Activated CD8-positive, alpha-beta memory T cell treated with anti-CD3 and anti-CD28 coated beads, Interleukin-2, amount 10 ng/mL, durations not matched to agents 7 days and 5 days (primary cell): Measurements from ENCODE around the gene RYK. TPM values are rescaled to one million over a fixed set of nuclear protein-coding genes. Genes with fewer than 3 reads are reported as not detected.

Source experiments
- ATAC-seq: fragments of 150-1000 bp; cut with Tn5 transposase; one replicate; pipeline ENCODE4 v1.10.0; 2021; ENCODE audit warnings: moderate library complexity
- CTCF ChIA-PET: fragments of 350-600 bp; sonication (Branson Sonifier 250); formaldehyde crosslinking; loops from one replicate; lab custom pipeline; 2021; ENCODE audit warnings: antibody characterized with exemption; lab: Charles Lee
- DNase-seq: peaks from one replicate; pipeline ENCODE4 v3.0.0-alpha.2; 2020
- H3K27ac Mint-ChIP-seq: one replicate; pipeline ENCODE4 v1.8.0; 2021; ENCODE audit warnings: mild to moderate bottlenecking, mixed read lengths
- H3K27me3 Mint-ChIP-seq: one replicate; pipeline ENCODE4 v1.8.0; 2021; ENCODE audit warnings: mixed read lengths
- H3K36me3 Mint-ChIP-seq: one replicate; pipeline ENCODE4 v1.8.0; 2021; ENCODE audit warnings: mild to moderate bottlenecking, mixed read lengths
- H3K4me1 Mint-ChIP-seq: one replicate; pipeline ENCODE4 v1.8.0; 2021; ENCODE audit warnings: mixed read lengths
- H3K4me3 Mint-ChIP-seq: one replicate; pipeline ENCODE4 v1.8.0; 2021; ENCODE audit warnings: mild to moderate bottlenecking, moderate library complexity, mixed read lengths
- H3K9me3 Mint-ChIP-seq: one replicate; pipeline ENCODE4 v1.8.0; 2022; ENCODE audit warnings: low read depth, mixed read lengths
- total RNA-seq, 2 experiments: library from RNA; stranded (reverse); gene quantifications; one replicate each; pipeline ENCODE4 v1.2.3, GENCODE V29; 2021

The RYK gene
- total RNA-seq, 2 experiments from 2014 or later = 7.7 to 8.6 TPM

GRCh38 chr3:134149286-134149685 is 101.4 kb downstream of the RYK start:
- Mint-ChIP-seq H3K27me3 (no peaks in the 10 kb centered on the region), H3K4me1 (no peaks in the 10 kb centered on the region), H3K27ac (no peak overlapping the region), H3K9me3 (no peaks in the 10 kb centered on the region), H3K4me3 (no peak overlapping the region), H3K36me3 (no peaks in the 10 kb centered on the region)
- CTCF ChIA-PET = no interaction called here
- ATAC-seq = no peak
- no peak for DNase-seq

GRCh38 chr3:134148534-134148933 is 102.1 kb downstream of the RYK start:
- no peak overlapping the region for H3K4me3 Mint-ChIP-seq
- CTCF ChIA-PET = no interaction called here
- ATAC-seq (no peak), DNase-seq (no peak)
- H3K27ac Mint-ChIP-seq = no peak overlapping the region
- H3K36me3 Mint-ChIP-seq = no peaks in the 10 kb centered on the region
- H3K4me1 Mint-ChIP-seq = no peaks in the 10 kb centered on the region
- H3K9me3 Mint-ChIP-seq = no peaks in the 10 kb centered on the region
- no peaks in the 10 kb centered on the region for H3K27me3 Mint-ChIP-seq

DNA sequence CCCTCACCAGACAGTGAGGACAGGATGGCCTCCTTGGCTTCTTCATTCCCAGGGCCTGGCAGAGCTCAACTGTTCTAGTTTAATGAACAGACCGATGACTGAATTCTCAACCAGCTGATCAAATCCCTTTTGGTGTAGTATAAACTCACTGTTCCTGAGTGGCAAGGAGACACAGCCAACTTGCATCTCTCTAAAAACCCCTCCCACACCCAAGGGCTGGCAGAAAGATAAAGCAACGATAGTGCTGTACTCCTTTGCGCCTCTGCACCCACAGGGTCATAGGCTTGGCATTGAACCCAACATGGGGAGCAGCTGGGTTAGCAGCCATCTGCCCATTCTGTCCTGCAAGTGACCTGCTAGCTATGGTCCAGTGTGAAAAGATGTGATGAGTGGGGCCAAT is 103.2 kb downstream of the RYK start:
- Mint-ChIP-seq H3K9me3 (no peaks in the 10 kb centered on the region), H3K27ac (no peak overlapping the region), H3K27me3 (no peaks in the 10 kb centered on the region), H3K4me3 (no peak overlapping the region), H3K4me1 (no peaks in the 10 kb centered on the region), H3K36me3 (no peaks in the 10 kb centered on the region)
- no peak for DNase-seq
- CTCF ChIA-PET = no interaction called here
- ATAC-seq = no peak

- Mint-ChIP-seq H3K27me3 (no peaks in the 10 kb centered on the region), H3K36me3 (no peaks in the 10 kb centered on the region), H3K27ac (no peak overlapping the region), H3K4me1 (no peaks in the 10 kb centered on the region), H3K4me3 (no peak overlapping the region), H3K9me3 (peaks cover 3% of the 10 kb centered on the region)
- CTCF ChIA-PET = no interaction called here
- no peak for DNase-seq
- ATAC-seq = no peak
These were observed 104.0 kb downstream of the RYK start for GRCh38 chr3:134146666-134147065.

- H3K27me3 Mint-ChIP-seq = no peaks in the 10 kb centered on the region
- no peak overlapping the region for H3K4me3 Mint-ChIP-seq
- H3K36me3 Mint-ChIP-seq = no peaks in the 10 kb centered on the region
- no peak for ATAC-seq
- H3K9me3 Mint-ChIP-seq = peaks cover 3% of the 10 kb centered on the region
- no peak for DNase-seq
- CTCF ChIA-PET = no interaction called here
- H3K4me1 Mint-ChIP-seq = no peaks in the 10 kb centered on the region
- no peak overlapping the region for H3K27ac Mint-ChIP-seq
These were observed 105.5 kb downstream of the RYK start for GRCh38 chr3:134145183-134145582.

DNA sequence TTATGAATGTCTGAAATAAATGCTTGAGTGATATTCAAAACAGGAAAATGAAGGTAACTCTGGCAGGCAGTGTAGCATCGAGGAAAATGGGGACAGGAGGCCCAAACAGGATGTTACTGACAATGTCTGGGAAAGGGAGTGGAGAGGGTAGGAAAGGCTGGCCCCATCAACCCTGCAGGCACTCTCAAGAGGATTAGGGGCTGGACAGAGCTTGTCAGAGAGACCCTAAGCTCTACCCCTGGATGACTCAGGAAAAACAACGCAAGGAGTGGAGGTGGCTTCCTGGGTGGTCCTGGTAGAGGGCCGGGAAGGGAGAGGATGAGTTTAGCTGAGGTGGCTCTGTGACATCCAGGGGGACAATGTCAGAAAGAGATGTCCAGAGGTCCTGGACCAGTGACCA is 106.0 kb downstream of the RYK start:
- no peaks in the 10 kb centered on the region for H3K27me3 Mint-ChIP-seq
- peaks cover 3% of the 10 kb centered on the region for H3K9me3 Mint-ChIP-seq
- H3K36me3 Mint-ChIP-seq = no peaks in the 10 kb centered on the region
- DNase-seq (no peak), ATAC-seq (no peak)
- no peak overlapping the region for H3K27ac Mint-ChIP-seq
- H3K4me1 Mint-ChIP-seq = no peaks in the 10 kb centered on the region
- CTCF ChIA-PET = no interaction called here
- H3K4me3 Mint-ChIP-seq = no peak overlapping the region

DNA sequence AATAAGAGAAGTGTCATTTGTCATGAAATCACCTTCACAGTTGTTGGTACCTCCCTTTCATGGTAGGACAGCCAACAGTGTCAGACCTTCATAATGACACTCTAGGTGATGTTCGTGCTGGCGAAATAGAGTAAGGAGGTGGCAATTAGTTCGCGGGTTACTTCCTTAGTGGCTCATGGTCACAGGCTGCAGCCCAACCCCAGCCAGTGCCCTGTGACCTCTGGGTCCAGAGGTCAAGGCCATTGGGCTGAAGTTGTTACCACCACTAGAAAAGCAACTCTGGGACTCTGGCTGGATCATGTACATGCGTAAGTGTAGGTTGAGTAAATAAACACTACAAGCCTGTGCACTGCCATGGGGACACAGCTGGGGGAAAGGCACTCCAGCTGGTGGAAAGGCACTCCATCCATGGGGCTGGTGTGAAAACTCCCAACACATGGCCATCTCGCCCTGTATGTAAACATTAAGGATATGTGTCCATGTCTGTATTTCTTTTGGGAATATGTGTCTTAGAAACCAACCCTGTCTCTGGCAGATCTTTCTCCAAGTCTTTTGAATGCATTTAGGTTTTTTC is 106.7 kb downstream of the RYK start:
- ATAC-seq (no peak), DNase-seq (no peak)
- H3K27ac Mint-ChIP-seq = no peak overlapping the region
- CTCF ChIA-PET = no interaction called here
- H3K4me1 Mint-ChIP-seq = no peaks in the 10 kb centered on the region
- no peaks in the 10 kb centered on the region for H3K27me3 Mint-ChIP-seq
- H3K4me3 Mint-ChIP-seq = no peak overlapping the region
- H3K36me3 Mint-ChIP-seq = peaks cover 1% of the 10 kb centered on the region
- H3K9me3 Mint-ChIP-seq = peaks cover 5% of the 10 kb centered on the region

- Mint-ChIP-seq H3K4me1 (no peaks in the 10 kb centered on the region), H3K36me3 (peaks cover 1% of the 10 kb centered on the region), H3K9me3 (peaks cover 5% of the 10 kb centered on the region), H3K27ac (no peak overlapping the region), H3K4me3 (no peak overlapping the region), H3K27me3 (no peaks in the 10 kb centered on the region)
- DNase-seq (no peak), ATAC-seq (no peak)
- CTCF ChIA-PET = no interaction called here
These were observed 114.1 kb downstream of the RYK start for GRCh38 chr3:134136604-134137003.

- peaks cover 1% of the 10 kb centered on the region for H3K36me3 Mint-ChIP-seq
- H3K27ac Mint-ChIP-seq = no peak overlapping the region
- H3K4me3 Mint-ChIP-seq = no peak overlapping the region
- H3K4me1 Mint-ChIP-seq = no peaks in the 10 kb centered on the region
- CTCF ChIA-PET = interaction anchor here (0.8 kb wide), 1 partner anchor 16 kb away, joined by 3 read pairs; no protein-coding TSS in a partner anchor
- DNase-seq (no peak), ATAC-seq (no peak)
- no peaks in the 10 kb centered on the region for H3K27me3 Mint-ChIP-seq
- peaks cover 11% of the 10 kb centered on the region for H3K9me3 Mint-ChIP-seq
These were observed 115.8 kb downstream of the RYK start for GRCh38 chr3:134134698-134135415.

- no peak for ATAC-seq
- no peak for DNase-seq
These were observed 116.4 kb downstream of the RYK start for GRCh38 chr3:134134240-134134639.

GRCh38 chr3:134132961-134133360 is 117.7 kb downstream of the RYK start:
- no peak for ATAC-seq
- H3K27me3 Mint-ChIP-seq = no peaks in the 10 kb centered on the region
- no peaks in the 10 kb centered on the region for H3K36me3 Mint-ChIP-seq
- DNase-seq = no peak
- CTCF ChIA-PET = no interaction called here
- peaks cover 10% of the 10 kb centered on the region for H3K9me3 Mint-ChIP-seq
- no peak overlapping the region for H3K27ac Mint-ChIP-seq
- no peaks in the 10 kb centered on the region for H3K4me1 Mint-ChIP-seq
- no peak overlapping the region for H3K4me3 Mint-ChIP-seq

More at GRCh38 chr3:134134240-134134639, 116.4 kb downstream of the RYK start:
- Mint-ChIP-seq H3K9me3 (peaks cover 11% of the 10 kb centered on the region), H3K4me1 (no peaks in the 10 kb centered on the region), H3K4me3 (no peak overlapping the region), H3K36me3 (peaks cover 1% of the 10 kb centered on the region), H3K27me3 (no peaks in the 10 kb centered on the region), H3K27ac (no peak overlapping the region)
- CTCF ChIA-PET = no interaction called here

- Mint-ChIP-seq H3K4me3 (no peak overlapping the region), H3K27me3 (no peaks in the 10 kb centered on the region), H3K27ac (no peak overlapping the region), H3K4me1 (no peaks in the 10 kb centered on the region), H3K36me3 (peaks cover 1% of the 10 kb centered on the region), H3K9me3 (peaks cover 11% of the 10 kb centered on the region)
- CTCF ChIA-PET = no interaction called here
- DNase-seq (no peak), ATAC-seq (no peak)
These were observed 124.5 kb downstream of the RYK start for GRCh38 chr3:134126153-134126552.

DNA sequence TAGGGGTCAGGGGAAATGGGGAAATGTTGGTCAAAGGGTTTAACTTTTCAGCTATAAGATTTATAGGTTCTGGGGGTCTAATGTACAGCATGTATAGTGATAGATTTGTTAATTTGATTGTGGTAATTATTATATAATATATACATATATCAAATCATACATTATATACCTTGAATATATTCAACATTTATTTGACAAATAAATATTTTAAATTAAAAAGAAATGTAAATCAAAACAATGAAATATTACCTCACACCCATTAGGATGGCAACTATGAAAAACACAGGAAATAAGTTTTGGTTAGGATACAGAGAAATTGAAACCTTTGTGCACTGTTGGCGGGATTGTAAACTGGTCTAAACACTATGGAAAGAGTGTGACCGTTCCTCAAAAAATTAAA is 135.9 kb downstream of the RYK start:
- ATAC-seq = no peak
- CTCF ChIA-PET = no interaction called here
- Mint-ChIP-seq H3K27ac (no peak overlapping the region), H3K36me3 (no peaks in the 10 kb centered on the region), H3K4me1 (no peaks in the 10 kb centered on the region), H3K4me3 (no peak overlapping the region), H3K9me3 (peaks cover 2% of the 10 kb centered on the region), H3K27me3 (peaks cover 9% of the 10 kb centered on the region)
- no peak for DNase-seq

DNA sequence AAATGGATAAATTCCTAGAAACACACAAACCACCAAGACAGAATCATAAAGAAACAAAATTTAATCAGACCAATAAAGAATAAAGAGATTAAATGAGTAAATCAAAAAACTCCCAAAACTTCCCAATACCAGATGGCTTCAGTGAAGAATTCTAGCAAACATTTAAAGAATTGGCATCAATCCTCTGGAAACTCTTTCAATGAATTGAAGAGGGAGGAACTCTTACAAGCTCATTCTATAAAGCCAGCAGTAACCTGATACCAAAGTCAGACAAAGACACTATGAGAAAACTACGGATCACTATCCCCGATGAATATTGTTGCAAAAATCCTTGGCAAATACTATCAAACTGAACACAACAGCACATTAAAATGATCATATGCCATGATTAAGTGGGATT is 139.0 kb downstream of the RYK start:
- Mint-ChIP-seq H3K27ac (no peak overlapping the region), H3K4me3 (no peak overlapping the region), H3K9me3 (peaks cover 1% of the 10 kb centered on the region), H3K27me3 (peaks cover 9% of the 10 kb centered on the region), H3K36me3 (peaks cover 1% of the 10 kb centered on the region), H3K4me1 (no peaks in the 10 kb centered on the region)
- CTCF ChIA-PET = no interaction called here
- DNase-seq (no peak), ATAC-seq (no peak)
